Osteocyte (in vitro differentiated cells): ENCODE measurements around the gene NELFB. TPM values are rescaled to one million over a fixed set of nuclear protein-coding genes. Genes with fewer than 3 reads are reported as not detected.

ENCODE experiments used
- DNase-seq: peaks from one replicate; pipeline ENCODE4 v3.0.0; 2021; ENCODE audit warnings: mixed read lengths; ENCODE audit not compliant: unreplicated experiment; ENCODE audit errors: extremely low spot score
- H3K27ac Mint-ChIP-seq: one replicate; pipeline ENCODE4 v1.8.0; 2021; ENCODE audit warnings: mild to moderate bottlenecking, mixed read lengths; ENCODE audit not compliant: unreplicated experiment
- H3K27me3 Mint-ChIP-seq: one replicate; pipeline ENCODE4 v1.8.0; 2021; ENCODE audit warnings: mixed read lengths; ENCODE audit not compliant: unreplicated experiment
- H3K36me3 Mint-ChIP-seq: one replicate; pipeline ENCODE4 v1.8.0; 2021; ENCODE audit warnings: mixed read lengths; ENCODE audit not compliant: unreplicated experiment
- H3K4me1 Mint-ChIP-seq: one replicate; pipeline ENCODE4 v1.8.0; 2021; ENCODE audit warnings: mixed read lengths; ENCODE audit not compliant: unreplicated experiment
- H3K4me3 Mint-ChIP-seq: one replicate; pipeline ENCODE4 v1.8.0; 2021; ENCODE audit warnings: mild to moderate bottlenecking, moderate library complexity, mixed read lengths; ENCODE audit not compliant: unreplicated experiment
- H3K9me3 Mint-ChIP-seq: one replicate; pipeline ENCODE4 v1.8.0; 2021; ENCODE audit warnings: mixed read lengths; ENCODE audit not compliant: unreplicated experiment
- total RNA-seq: library from RNA; stranded (reverse); gene quantifications from 2 replicates; pipeline ENCODE4 v1.2.1, GENCODE V29; 2021
- TF ChIP-seq, protein P1 (sequence below): fragments of 200-600 bp; sonication (generic); IDR thresholded peaks from 2 replicates; pipeline ENCODE4 v1.5.0; 2021; ENCODE audit warnings: antibody characterized with exemption, mild to moderate bottlenecking, moderate library complexity

NELFB gene
- total RNA-seq, 1 donor from 2014 or later: 54.1 TPM

DNA sequence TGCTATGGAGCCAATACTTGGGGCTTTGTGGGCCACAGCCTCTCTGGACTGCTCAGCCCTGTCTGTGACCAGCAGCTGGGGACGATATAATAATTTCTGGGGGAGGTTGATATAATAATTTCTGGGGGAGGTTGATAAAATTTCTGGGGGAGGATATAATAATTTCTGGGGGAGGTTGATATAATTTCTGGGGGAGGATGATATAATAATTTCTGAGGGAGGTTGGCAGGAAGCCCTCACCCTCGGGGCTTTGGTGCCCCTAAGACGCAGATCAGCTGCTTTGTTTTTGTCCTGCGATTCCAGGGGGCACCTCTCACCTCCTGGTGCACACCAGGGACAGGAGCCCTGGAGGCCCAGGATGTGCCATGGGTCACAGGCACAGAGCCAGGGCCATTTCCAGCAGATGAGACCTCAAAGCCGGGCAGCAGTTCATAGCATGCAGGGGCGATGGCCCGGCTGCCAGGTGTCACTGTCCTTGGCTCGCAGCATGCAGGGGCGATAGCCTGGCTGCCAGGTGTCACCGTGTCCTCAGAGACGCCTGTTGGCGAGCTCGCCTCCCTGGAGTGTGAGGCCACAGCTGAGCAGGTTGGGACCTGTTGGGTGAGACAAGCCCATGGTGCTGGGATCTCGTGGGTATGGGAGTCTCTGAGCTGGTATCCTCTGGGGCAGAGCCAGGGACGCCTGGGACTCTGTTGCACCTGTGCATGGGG is 18.6 kb downstream of the NELFB start:
- Mint-ChIP-seq H3K36me3 (peaks cover 13% of the 10 kb centered on the region), H3K4me1 (peaks cover 33% of the 10 kb centered on the region), H3K27ac (no peak overlapping the region), H3K9me3 (no peaks in the 10 kb centered on the region), H3K27me3 (no peaks in the 10 kb centered on the region), H3K4me3 (no peak overlapping the region)
- TF ChIP-seq, protein P1, sequence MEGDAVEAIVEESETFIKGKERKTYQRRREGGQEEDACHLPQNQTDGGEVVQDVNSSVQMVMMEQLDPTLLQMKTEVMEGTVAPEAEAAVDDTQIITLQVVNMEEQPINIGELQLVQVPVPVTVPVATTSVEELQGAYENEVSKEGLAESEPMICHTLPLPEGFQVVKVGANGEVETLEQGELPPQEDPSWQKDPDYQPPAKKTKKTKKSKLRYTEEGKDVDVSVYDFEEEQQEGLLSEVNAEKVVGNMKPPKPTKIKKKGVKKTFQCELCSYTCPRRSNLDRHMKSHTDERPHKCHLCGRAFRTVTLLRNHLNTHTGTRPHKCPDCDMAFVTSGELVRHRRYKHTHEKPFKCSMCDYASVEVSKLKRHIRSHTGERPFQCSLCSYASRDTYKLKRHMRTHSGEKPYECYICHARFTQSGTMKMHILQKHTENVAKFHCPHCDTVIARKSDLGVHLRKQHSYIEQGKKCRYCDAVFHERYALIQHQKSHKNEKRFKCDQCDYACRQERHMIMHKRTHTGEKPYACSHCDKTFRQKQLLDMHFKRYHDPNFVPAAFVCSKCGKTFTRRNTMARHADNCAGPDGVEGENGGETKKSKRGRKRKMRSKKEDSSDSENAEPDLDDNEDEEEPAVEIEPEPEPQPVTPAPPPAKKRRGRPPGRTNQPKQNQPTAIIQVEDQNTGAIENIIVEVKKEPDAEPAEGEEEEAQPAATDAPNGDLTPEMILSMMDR: no peak
- DNase-seq: no peak

DNA sequence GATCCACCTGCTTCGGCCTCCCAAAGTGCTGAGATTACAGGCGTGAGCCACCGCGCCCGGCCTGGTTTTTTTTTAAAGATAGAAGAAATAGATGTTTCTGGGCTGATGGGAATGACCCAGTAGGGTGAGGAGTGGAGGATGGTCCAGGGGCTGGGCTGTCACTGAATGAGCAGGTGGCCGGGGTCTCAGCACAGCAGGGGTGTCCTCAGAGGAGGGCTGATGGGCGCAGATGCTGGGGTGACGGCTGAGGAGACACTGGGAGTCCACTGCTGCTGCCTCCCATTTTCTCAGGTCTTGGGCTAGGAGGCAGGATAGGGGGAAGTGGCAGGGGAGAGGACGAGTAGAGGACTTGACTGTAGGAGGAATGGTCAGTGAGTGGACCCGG is 20.1 kb downstream of the NELFB start:
- TF ChIP-seq, protein P1: no peak
- no peak for DNase-seq
- no peaks in the 10 kb centered on the region for H3K9me3 Mint-ChIP-seq
- H3K27me3 Mint-ChIP-seq: no peaks in the 10 kb centered on the region
- H3K27ac Mint-ChIP-seq: peak overlapping the region; percentile 64
- peaks cover 5% of the 10 kb centered on the region for H3K36me3 Mint-ChIP-seq
- no peak overlapping the region for H3K4me3 Mint-ChIP-seq
- peaks cover 26% of the 10 kb centered on the region for H3K4me1 Mint-ChIP-seq

DNA sequence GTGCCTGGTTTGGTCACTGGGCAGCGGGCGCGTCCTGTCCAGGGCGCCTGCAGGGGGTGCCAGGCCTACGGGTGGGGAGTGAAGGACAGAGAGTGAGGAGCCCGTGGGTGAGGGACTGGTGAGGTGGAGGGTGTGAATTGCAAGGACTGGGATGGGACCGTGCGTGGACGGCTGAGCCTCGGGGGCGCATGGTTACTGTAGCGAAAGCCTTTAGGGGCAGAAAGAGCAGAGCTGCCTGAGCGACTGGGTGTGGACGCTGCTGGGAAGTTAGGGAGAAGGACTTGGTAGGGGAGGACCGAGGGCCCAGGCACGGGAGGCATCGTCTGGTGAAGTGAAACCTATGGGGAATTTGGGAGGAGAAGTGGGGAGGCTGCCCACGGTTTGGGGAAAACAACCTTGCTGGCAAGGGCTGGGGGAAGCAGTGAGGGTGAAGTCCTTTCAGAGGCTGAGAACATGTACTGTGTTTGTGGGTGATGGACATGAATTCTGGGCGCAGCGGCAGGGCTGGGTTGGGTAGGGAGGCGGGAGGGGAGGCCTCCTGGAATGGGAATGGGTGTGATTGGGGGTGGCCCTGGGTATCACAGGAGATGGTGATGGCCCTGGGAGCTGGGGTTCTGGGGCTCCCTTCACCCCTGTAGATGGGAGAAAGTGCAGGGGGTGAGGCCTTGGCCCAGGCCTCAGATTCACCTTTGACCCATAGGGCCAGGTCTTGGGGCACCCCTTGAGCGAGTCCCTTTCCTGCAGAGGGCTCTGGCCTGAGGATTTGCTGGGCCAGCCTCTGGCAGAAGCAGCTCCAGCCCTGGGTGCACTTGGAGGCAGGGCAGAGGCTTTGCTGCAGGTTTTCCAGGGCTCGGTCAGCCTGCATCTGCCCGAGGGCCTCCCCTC is 20.7 kb downstream of the NELFB start:
- H3K27ac Mint-ChIP-seq: peak overlapping the region; percentile 64
- TF ChIP-seq, protein P1: no peak
- DNase-seq: no peak
- no peak overlapping the region for H3K4me3 Mint-ChIP-seq
- H3K27me3 Mint-ChIP-seq: no peaks in the 10 kb centered on the region
- H3K9me3 Mint-ChIP-seq: no peaks in the 10 kb centered on the region
- H3K36me3 Mint-ChIP-seq: peaks cover 5% of the 10 kb centered on the region
- H3K4me1 Mint-ChIP-seq: peaks cover 26% of the 10 kb centered on the region

DNA sequence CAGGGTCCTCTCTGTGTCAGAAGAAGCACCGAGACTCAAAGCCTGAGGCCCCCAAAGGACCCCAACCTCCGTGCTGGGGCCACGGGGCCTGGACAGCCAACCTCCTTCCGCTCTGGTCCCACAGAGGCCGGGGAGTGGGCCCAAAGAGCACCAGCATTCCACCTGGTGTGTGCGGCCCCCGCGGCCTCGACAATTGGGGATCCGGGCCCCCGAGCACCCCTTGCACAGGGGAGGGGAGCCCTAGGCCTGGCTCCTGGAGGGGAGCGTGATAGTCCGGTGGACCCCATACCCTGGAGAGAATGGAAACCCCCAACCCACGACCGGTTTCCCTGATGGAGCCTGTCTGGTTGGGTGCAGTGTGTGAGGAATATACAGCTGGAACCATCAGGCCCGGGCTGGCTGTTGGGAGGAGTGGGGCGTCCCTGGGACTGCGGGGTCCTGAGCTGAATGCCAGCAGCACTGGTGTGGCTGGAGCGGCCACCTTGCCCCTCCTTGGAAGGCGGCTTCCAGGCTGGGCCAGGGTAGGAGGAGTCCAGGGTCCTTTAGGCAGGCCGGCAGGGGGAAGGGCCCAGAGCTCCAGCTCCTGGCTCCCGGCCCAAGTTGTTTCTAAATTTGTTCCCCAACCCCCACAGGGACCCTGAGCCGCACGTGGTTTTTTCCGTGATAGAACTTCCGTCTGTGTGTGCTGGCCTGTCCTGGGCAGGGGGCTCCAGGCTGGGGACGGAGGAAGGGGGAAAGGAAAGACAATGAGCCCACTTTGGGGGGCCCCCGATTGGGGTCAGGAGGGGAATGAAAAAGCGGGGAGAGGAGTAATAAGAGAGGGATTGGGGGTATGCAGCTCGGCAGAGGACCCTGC is 21.6 kb downstream of the NELFB start:
- Mint-ChIP-seq H3K27ac (peak overlapping the region; percentile 92), H3K4me3 (peak overlapping the region; percentile 53), H3K36me3 (peaks cover 3% of the 10 kb centered on the region), H3K27me3 (no peaks in the 10 kb centered on the region), H3K9me3 (no peaks in the 10 kb centered on the region), H3K4me1 (peaks cover 26% of the 10 kb centered on the region)
- TF ChIP-seq, protein P1: no peak
- no peak for DNase-seq
